ENCODE data around the gene TCF12.

GRCh38 chr15:57323299-57323805 is 404.9 kb downstream of the TCF12 start:
- no peak for TF ChIP-seq CTCF (IDR thresholded peaks at IDR 0.05)
- no peak for TF ChIP-seq POLR2A (IDR thresholded peaks at IDR 0.05)
- TF ChIP-seq POLR2AphosphoS5 (IDR thresholded peaks at IDR 0.05) = no peak
